ENCODE measurements around the gene IRX3.

The IRX3 gene

GRCh38 chr16:54286366-54287130 lies at the start of gene IRX3:
IRX3 (minus strand) TSS chr16:54286787; CDS start chr16:54286050, 737 bp downstream.
- H3K4me1 ChIP-seq, result no peaks in the 10 kb centered on the region
- H3K9ac ChIP-seq, result no peak within 1 kb of the TSS
- peak within 1 kb of the TSS; percentile 81 for H3K4me2 ChIP-seq (ENCODE audit: low read length)
- TF ChIP-seq, protein P1, sequence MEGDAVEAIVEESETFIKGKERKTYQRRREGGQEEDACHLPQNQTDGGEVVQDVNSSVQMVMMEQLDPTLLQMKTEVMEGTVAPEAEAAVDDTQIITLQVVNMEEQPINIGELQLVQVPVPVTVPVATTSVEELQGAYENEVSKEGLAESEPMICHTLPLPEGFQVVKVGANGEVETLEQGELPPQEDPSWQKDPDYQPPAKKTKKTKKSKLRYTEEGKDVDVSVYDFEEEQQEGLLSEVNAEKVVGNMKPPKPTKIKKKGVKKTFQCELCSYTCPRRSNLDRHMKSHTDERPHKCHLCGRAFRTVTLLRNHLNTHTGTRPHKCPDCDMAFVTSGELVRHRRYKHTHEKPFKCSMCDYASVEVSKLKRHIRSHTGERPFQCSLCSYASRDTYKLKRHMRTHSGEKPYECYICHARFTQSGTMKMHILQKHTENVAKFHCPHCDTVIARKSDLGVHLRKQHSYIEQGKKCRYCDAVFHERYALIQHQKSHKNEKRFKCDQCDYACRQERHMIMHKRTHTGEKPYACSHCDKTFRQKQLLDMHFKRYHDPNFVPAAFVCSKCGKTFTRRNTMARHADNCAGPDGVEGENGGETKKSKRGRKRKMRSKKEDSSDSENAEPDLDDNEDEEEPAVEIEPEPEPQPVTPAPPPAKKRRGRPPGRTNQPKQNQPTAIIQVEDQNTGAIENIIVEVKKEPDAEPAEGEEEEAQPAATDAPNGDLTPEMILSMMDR (IDR thresholded peaks at IDR 0.05), result no peak
- H2AFZ ChIP-seq, result peak within 1 kb of the TSS; percentile 81
- H3K79me2 ChIP-seq, result no peaks in the 10 kb centered on the region
- H3K27me3 ChIP-seq (ENCODE audit: control insufficient read depth, insufficient read depth, low read length), result no peaks in the 10 kb centered on the region
- H3K27ac ChIP-seq, result peak within 1 kb of the TSS; percentile 51
- H3K9me3 ChIP-seq (ENCODE audit: control insufficient read depth, low read length), result no peaks in the 10 kb centered on the region
- no peaks in the 10 kb centered on the region for H3K36me3 ChIP-seq (ENCODE audit: control insufficient read depth, insufficient read depth, low read length)
- H3K4me3 ChIP-seq (ENCODE audit: low read depth, low read length), result peak within 1 kb of the TSS; percentile 88

GRCh38 chr16:54335230-54335629 lies 48.6 kb upstream of the IRX3 start:
- Histone ChIP-seq H2AFZ (no peak overlapping the region), H3K9me3 (ENCODE audit: control insufficient read depth, low read length) (no peaks in the 10 kb centered on the region), H3K36me3 (ENCODE audit: control insufficient read depth, insufficient read depth, low read length) (no peaks in the 10 kb centered on the region), H3K27me3 (ENCODE audit: control insufficient read depth, insufficient read depth, low read length) (no peaks in the 10 kb centered on the region), H3K27ac (no peak overlapping the region), H3K9ac (no peak overlapping the region), H3K4me1 (no peaks in the 10 kb centered on the region), H3K4me3 (ENCODE audit: low read depth, low read length) (no peak overlapping the region), H3K4me2 (ENCODE audit: low read length) (no peak overlapping the region), H3K79me2 (no peaks in the 10 kb centered on the region)
- TF ChIP-seq, protein P1 (IDR thresholded peaks at IDR 0.05), result no peak

GRCh38 chr16:54334208-54334607 lies 47.6 kb upstream of the IRX3 start:
- Histone ChIP-seq H3K9ac (no peak overlapping the region), H2AFZ (no peak overlapping the region), H3K4me2 (ENCODE audit: low read length) (no peak overlapping the region), H3K9me3 (ENCODE audit: control insufficient read depth, low read length) (no peaks in the 10 kb centered on the region), H3K36me3 (ENCODE audit: control insufficient read depth, insufficient read depth, low read length) (no peaks in the 10 kb centered on the region), H3K4me3 (ENCODE audit: low read depth, low read length) (no peak overlapping the region), H3K79me2 (no peaks in the 10 kb centered on the region), H3K27ac (no peak overlapping the region), H3K4me1 (no peaks in the 10 kb centered on the region), H3K27me3 (ENCODE audit: control insufficient read depth, insufficient read depth, low read length) (no peaks in the 10 kb centered on the region)
- TF ChIP-seq, protein P1 (IDR thresholded peaks at IDR 0.05), result no peak

DNA sequence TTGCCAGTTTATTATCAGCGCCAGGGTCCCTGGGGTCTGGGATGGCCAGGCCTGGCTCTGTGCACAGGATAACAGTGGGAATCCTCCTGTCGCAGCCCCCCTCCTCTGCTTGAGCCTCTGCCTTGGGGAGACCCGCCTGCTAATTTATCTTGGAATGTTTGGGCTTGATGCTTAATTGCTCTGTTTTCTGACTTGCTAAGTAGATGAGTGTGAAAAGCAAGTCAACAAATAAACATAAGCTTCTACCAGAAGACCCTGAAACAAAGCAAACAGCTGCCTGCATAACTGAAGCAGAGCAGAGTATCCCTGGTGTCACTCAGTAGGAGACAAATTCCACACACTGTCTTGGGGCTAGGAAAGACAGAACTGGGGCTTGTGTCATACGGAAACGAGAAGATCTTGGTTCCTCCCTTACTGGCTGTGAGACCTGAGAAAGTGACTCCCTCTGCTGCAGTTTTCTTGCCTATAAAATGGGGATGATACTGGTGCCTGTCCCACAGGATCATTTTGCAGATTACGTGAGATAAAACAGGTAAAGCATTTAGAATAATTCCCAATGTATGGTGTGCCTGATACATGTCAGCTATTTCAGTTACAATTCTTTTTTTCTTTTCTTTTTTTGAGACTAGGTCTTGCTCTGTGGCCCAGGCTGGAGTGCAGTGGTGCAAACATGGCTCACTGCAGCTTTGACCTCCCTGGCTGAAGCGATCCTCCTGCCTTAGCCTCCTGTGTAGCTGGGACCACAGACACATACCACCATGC lies 44.8 kb upstream of the IRX3 start:
- Histone ChIP-seq H3K4me1 (no peaks in the 10 kb centered on the region), H3K27ac (no peak overlapping the region), H3K9me3 (ENCODE audit: control insufficient read depth, low read length) (no peaks in the 10 kb centered on the region), H3K4me2 (ENCODE audit: low read length) (no peak overlapping the region), H3K9ac (no peak overlapping the region), H2AFZ (no peak overlapping the region), H3K4me3 (ENCODE audit: low read depth, low read length) (no peak overlapping the region), H3K36me3 (ENCODE audit: control insufficient read depth, insufficient read depth, low read length) (no peaks in the 10 kb centered on the region), H3K79me2 (no peaks in the 10 kb centered on the region), H3K27me3 (ENCODE audit: control insufficient read depth, insufficient read depth, low read length) (no peaks in the 10 kb centered on the region)
- TF ChIP-seq, protein P1 (IDR thresholded peaks at IDR 0.05), result no peak

All from parathyroid adenoma (tissue), 2 donors.